HG03060 (cell line): ENCODE measurements around the gene PIK3R6.

Experiments used
- ATAC-seq: cut with Tn5 transposase; IDR thresholded peaks from one replicate; pipeline ENCODE4 v1.9.1; 2021; ENCODE audit warnings: low read depth, moderate number of reproducible peaks; ENCODE audit not compliant: unreplicated experiment

Gene PIK3R6, protein sequence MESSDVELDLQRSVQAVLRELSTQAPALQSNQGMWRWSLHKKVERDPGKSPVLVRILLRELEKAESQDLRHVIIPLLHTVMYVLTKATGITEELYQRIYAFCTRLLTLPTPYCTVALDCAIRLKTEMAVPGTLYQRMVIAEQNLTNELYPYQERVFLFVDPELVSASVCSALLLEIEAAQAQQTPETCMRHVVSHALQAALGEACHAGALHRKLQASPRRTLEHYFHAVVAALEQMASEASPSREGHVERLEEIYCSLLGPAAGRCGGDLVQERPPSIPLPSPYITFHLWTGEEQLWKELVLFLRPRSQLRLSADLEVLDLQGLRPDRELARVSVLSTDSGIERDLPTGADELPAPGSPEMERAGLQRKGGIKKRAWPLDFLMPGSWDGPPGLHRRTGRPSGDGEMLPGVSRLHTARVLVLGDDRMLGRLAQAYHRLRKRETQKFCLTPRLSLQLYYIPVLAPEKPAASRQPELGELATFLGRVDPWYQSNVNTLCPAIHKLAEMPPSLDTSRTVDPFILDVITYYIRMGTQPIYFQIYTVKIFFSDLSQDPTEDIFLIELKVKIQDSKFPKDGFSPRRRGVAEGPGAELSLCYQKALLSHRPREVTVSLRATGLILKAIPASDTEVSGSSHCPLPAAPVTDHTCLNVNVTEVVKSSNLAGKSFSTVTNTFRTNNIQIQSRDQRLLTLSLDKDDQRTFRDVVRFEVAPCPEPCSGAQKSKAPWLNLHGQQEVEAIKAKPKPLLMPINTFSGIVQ

GRCh38 chr17:8867361-8867981 is at the start of gene PIK3R6:
Gene PIK3R6 (minus strand): TSS chr17:8867674. CDS start chr17:8849794, 17,880 bp downstream.
- no peak for ATAC-seq

GRCh38 chr17:8916466-8916865 is 49.0 kb upstream of the PIK3R6 start:
- ATAC-seq = no peak

DNA sequence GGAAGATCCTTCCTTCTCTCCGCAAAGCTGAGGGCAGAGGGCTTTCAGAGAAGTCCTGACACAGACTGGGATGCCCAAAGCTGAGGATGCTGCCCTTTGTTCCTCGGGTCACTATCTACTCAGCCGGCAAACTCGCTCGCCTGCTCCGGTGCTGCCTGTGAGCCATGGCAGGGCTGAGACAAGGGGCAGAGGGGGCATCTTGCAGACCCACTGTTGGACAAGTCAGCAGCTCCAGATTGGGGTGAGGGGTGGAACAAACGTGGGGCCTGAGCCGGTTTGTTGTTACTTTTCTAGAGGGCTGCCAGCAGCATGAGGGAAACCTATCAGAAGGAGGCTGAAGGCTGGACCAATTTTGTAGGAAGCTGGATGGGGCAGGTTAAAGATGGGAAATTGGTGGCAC is 47.1 kb upstream of the PIK3R6 start:
- no peak for ATAC-seq

- ATAC-seq = no peak
These were observed 46.4 kb upstream of the PIK3R6 start for GRCh38 chr17:8913879-8914278.

- no peak for ATAC-seq
These were observed 45.6 kb upstream of the PIK3R6 start for GRCh38 chr17:8913091-8913490.

GRCh38 chr17:8912084-8912981 is 44.9 kb upstream of the PIK3R6 start:
- no peak for ATAC-seq

GRCh38 chr17:8910969-8911604 is 43.6 kb upstream of the PIK3R6 start:
- no peak for ATAC-seq

DNA sequence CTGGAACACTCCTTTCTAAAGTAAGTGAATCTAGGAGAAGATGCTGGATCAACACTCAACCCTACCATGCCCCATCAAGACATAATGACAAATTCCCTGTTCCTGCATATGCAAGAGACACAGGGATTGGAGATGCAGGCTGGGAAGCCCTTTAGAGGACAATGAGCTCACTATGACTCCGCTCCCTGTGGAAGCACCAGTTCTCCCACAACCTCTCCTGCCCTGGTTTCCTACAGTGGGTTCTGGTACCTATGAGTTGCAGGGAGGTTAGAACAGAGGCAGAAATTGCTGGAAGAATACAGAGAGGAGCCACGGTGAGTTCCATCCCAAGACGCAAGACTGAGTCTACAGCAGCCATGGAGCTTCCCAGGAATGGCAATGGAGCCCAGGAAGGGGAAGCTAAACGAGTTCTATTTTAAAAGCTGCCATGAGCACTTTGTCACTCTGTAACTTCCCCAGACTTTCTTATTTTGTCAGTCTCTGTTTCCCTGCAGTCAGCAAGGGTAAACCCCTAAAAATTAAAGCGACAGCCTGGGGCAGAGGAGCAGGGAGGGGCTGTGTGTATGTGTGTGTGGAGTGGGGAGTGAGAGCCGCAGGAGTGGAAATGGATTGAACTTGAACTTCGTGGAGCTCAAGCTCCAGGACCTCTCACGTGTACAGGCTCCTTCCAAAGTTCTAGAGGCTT is 42.3 kb upstream of the PIK3R6 start:
- ATAC-seq = no peak

DNA sequence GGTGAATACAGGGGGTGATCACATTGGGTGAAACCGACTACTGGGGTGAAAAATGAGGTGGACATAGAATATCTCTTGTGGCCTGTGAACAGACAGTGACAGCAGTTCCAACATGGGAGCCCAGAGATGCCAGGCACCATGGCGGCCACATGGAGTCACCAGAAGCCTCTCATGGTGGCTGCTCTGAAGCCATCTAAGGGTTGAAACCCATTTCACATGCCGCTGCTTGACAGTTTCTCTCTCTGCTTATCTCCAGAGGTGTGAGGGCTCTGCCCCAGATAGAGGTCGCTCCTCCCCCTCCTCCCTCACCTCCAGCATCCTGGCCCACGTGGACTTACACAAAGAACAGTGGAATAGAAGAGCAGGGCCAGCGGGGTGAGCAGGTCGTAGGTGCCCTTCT is 37.9 kb upstream of the PIK3R6 start:
- no peak for ATAC-seq

DNA sequence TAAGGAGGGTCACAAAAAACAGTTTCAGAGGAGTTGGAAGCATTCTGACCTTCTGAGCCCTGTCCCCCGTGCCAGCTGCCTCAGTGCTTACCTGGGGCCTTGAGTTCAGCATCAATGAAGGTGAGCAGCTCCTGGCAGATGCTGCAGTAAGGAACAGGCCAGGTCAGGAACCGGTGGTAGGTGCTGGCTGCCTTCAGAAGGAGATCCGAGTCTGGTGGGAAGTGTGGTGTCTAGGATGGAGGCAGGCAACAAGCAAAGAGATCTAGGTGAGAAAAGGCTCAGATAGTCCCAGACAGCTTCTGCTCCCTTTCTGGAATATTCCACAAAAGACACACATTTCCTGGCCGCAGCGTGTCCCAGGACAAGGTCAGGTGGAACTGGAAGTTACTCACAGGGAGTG is 37.2 kb upstream of the PIK3R6 start:
- no peak for ATAC-seq

DNA sequence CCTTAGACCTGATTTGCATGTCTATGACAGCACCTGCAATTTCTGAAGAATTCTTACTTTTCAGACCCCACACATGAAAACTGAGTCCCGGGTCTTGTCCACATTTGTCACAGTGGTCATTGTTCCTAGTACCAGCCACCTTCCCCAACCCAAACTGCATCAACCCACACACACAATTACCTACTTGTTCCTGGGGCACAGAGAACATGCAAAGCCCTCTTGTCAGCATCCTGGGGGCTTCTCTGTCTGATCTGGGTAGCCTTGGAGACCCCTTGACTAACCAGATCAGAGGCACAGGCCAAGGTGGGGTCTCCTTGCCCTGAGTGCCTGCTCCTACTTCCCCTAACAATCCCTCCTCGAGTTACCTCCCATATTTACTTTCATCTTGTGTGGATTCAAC is 36.7 kb upstream of the PIK3R6 start:
- no peak for ATAC-seq

- ATAC-seq = no peak
These were observed 33.4 kb upstream of the PIK3R6 start for GRCh38 chr17:8900626-8901585.

DNA sequence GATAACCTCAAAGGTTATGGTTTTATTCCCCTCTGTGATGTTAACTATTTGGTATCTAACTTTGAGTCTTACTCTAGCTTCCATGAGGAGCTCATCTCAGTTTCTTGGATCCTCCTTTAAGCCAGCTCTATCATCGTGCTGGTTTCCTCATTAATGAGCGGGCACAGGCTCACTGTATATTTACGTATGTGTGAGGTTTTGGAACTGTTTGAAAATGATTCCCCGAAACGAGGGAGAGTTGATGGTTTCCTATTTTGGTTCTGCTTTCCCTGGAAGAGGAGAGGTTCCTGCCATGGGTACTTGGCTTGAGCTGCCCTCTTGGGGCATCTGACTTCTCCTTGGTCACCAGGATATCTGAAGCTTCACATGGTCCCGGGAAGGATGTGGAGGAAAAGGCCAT is 32.7 kb upstream of the PIK3R6 start:
- ATAC-seq = no peak

GRCh38 chr17:8898636-8899035 is 31.2 kb upstream of the PIK3R6 start:
- no peak for ATAC-seq

- ATAC-seq = no peak
These were observed 30.7 kb upstream of the PIK3R6 start for GRCh38 chr17:8898126-8898525.

GRCh38 chr17:8896641-8897635 is 29.5 kb upstream of the PIK3R6 start:
- no peak for ATAC-seq

- ATAC-seq = no peak
These were observed 28.6 kb upstream of the PIK3R6 start for GRCh38 chr17:8896087-8896486.
